Lower leg skin (tissue), 4 donors: Measurements from ENCODE around the gene TGFBR2. TPM values are rescaled to one million over a fixed set of nuclear protein-coding genes. Genes with fewer than 3 reads are reported as not detected.

Experiments used
- DNase-seq, 2 donors: peaks; one replicate each; pipeline ENCODE4 v3.0.0-alpha.2; 2019; ENCODE audit warnings: low spot score in 2 of 2
- H3K4me3 ChIP-seq: fragments of 200-600 bp; sonication (generic); 2 replicates; pipeline ENCODE4 v1.5.1; 2017; ENCODE audit warnings: mild to moderate bottlenecking, low read depth; ENCODE audit not compliant: poor library complexity, severe bottlenecking
- POLR2A ChIP-seq, 2 donors: fragments of 450-650 bp; IDR thresholded peaks; one replicate each; pipeline ENCODE4 v1.6.1; 2016 to 2017; ENCODE audit warnings: antibody characterized with exemption in 2 of 2, mild to moderate bottlenecking in 1 of 2, moderate library complexity in 1 of 2
- WGBS, 2 donors: methylation state at CpG; one replicate each; pipeline ENCODE4 v1.1.5; 2018; 5-methylcytosine and 5-hydroxymethylcytosine counted together
- intact Hi-C: fragments of 100-400 bp; cut with DNase I; formaldehyde crosslinking; loops from one replicate; pipeline ENCODE4 v1.15.0; 2023; ENCODE audit warnings: low total_unique reads
- total RNA-seq, 4 donors: library from RNA; depleted of rRNA; stranded (reverse); fragments of >200 nt; gene quantifications; one replicate each; pipeline ENCODE4 v1.1.0, GENCODE V29; 2016
- TF ChIP-seq, protein P1 (sequence below), 3 donors: fragments of 450-650 bp; IDR thresholded peaks; one replicate each; pipeline ENCODE4 v1.5.1; 2016; ENCODE audit warnings: antibody characterized with exemption in 3 of 3, mild to moderate bottlenecking in 3 of 3, moderate library complexity in 2 of 3

TGFBR2 gene
- total RNA-seq, 4 donors from 2014 or later: 57.8 to 109 (median 71.4) TPM

GRCh38 chr3:30577788-30578187 lies 28.6 kb upstream of the TGFBR2 start:
- intact Hi-C loops: no loop called here
- no peak for TF ChIP-seq POLR2A (IDR thresholded peaks at IDR 0.05)
- TF ChIP-seq, protein P1, sequence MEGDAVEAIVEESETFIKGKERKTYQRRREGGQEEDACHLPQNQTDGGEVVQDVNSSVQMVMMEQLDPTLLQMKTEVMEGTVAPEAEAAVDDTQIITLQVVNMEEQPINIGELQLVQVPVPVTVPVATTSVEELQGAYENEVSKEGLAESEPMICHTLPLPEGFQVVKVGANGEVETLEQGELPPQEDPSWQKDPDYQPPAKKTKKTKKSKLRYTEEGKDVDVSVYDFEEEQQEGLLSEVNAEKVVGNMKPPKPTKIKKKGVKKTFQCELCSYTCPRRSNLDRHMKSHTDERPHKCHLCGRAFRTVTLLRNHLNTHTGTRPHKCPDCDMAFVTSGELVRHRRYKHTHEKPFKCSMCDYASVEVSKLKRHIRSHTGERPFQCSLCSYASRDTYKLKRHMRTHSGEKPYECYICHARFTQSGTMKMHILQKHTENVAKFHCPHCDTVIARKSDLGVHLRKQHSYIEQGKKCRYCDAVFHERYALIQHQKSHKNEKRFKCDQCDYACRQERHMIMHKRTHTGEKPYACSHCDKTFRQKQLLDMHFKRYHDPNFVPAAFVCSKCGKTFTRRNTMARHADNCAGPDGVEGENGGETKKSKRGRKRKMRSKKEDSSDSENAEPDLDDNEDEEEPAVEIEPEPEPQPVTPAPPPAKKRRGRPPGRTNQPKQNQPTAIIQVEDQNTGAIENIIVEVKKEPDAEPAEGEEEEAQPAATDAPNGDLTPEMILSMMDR (IDR thresholded peaks at IDR 0.05): no peak
- no peak for DNase-seq
- no peak overlapping the region for H3K4me3 ChIP-seq

GRCh38 chr3:30578479-30578878 lies 27.9 kb upstream of the TGFBR2 start:
- no peak overlapping the region for H3K4me3 ChIP-seq
- 63 to 70% methylated on average over 4 of the region's 4 CpGs for WGBS, 2 donors
- intact Hi-C loops: no loop called here
- DNase-seq: peak in 1 of 2 donors; percentile 53
- TF ChIP-seq POLR2A (IDR thresholded peaks at IDR 0.05): no peak
- TF ChIP-seq, protein P1 (IDR thresholded peaks at IDR 0.05): no peak

- DNase-seq: no peak
- intact Hi-C loops: no loop called here
- H3K4me3 ChIP-seq: no peak overlapping the region
- WGBS, 2 donors: 60 to 63% methylated on average over 4 of the region's 4 CpGs
- TF ChIP-seq, protein P1 (IDR thresholded peaks at IDR 0.05): no peak
Observed at GRCh38 chr3:30578986-30579579, 27.3 kb upstream of the TGFBR2 start.

GRCh38 chr3:30581067-30581585 lies 25.3 kb upstream of the TGFBR2 start:
- H3K4me3 ChIP-seq: no peak overlapping the region
- TF ChIP-seq POLR2A (IDR thresholded peaks at IDR 0.05): no peak
- TF ChIP-seq, protein P1 (IDR thresholded peaks at IDR 0.05): no peak
- DNase-seq: no peak
- intact Hi-C loops: no loop called here
- WGBS, 2 donors: 92 to 95% methylated on average over 15 of the region's 15 CpGs

DNA sequence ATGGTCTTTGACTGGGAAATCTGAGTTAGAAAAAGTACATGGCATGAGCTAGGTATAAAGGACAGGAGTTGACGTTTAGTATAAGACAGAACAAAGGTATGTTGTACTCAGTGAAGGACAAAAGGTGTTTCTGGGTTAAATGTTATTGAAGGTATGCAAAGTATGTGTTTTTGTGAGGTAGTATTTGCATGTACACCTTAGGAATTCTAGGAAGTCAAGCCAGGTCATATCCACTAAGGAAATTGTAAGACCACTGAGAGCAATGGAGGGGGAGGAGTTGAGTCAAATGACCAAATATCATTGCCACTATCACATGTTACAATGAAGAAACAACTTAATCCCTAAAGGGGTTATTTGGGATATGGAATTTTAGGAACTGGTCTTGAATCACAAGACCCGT lies 24.4 kb upstream of the TGFBR2 start:
- DNase-seq: no peak
- no peak overlapping the region for H3K4me3 ChIP-seq
- TF ChIP-seq, protein P1 (IDR thresholded peaks at IDR 0.05): no peak
- TF ChIP-seq POLR2A (IDR thresholded peaks at IDR 0.05): no peak
- intact Hi-C loops: no loop called here
- WGBS, 2 donors: 91% methylated on average over 2 of the region's 2 CpGs

DNA sequence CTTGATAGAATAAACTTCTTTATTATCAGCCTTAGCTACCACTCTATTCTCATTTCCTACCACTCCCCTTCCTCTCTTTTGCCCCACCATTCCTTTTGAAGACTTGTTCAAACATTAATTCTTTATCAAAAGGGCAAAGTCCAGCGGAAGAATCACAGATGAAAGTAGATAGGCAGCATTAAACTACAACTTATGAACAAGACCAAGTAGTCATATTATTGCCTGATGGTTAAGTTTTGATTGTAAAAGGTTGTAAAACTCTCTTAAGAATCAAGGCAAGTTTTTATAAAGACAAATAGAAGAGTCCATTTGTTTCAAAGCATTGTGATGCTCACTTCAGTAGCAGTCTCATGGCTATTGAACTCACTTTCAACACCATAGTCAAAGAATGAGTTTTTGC lies 22.4 kb upstream of the TGFBR2 start:
- no peak for TF ChIP-seq POLR2A (IDR thresholded peaks at IDR 0.05)
- no peak overlapping the region for H3K4me3 ChIP-seq
- WGBS, 2 donors: 91 to 93% methylated on average over 1 of the region's 1 CpG
- intact Hi-C loops: no loop called here
- no peak for DNase-seq
